ENCODE data around the gene DHX34.
"Not testable (repeated sequence)": the region's sequence is repeated elsewhere in the genome, so short reads cannot be mapped to it uniquely, and the experiment has no call there.

DHX34 gene

GRCh38 chr19:47390533-47391488 is 41.7 kb downstream of the DHX34 start:
- DNase-seq (ENCODE audit: low read depth) = no peak

DNA sequence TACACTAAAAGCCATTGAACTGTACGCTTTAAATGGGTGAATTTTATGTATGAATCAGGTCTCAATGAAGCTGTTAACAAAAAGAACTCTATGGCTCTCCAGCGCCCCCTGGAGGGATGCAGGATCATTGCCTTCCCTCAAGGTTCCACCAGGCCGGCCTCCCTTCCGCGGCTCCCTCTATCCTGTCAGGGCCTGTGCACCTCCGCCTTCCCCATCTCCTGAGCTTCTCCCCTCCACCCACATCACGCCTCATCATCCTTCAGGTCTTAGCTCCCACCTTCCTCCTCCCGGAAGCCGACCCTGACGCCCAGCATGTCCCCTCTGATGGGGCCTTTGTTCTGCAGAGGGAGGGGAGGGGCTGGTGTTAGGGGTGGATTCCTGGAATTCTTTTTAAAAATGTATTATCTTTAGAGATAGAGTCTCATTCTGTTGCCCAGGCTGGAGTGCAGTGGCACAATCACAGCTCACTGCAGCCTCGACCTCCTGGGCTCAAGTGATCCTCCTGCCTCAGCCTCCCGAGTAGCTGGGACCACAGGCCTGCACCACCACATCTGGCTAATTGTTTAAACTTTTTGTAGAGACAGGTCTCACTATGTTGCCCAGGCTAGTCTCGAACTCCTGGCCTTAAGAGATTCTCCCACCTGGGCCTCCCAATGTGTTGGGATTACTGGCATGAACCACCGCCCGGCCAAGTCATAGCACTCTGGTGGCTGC is 42.6 kb downstream of the DHX34 start:
- DNase-seq (ENCODE audit: low read depth) = peak; percentile 71

- DNase-seq (ENCODE audit: low read depth) = no peak
These were observed 49.8 kb downstream of the DHX34 start for GRCh38 chr19:47398707-47399597.

DNA sequence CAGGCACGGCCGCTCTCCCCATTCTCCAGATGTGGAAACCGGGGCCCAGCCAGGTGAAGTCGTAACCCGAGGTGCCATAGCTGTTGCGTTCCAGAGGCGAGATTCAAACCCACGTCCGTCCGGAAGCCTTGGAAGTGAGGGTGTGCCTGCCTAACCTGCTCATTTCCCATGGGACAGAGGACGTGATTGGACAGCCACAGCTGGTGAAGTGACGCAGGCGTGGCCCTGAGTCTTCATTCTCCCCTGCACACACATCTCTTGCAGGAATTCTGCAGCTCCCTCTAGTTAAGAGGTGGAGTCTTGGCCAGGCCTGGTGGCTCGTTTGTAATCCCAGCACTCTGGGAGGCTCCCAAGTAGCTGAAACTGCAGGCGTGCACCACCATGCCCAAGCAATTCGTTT is 53.4 kb downstream of the DHX34 start:
- no peak for DNase-seq (ENCODE audit: low read depth)

- DNase-seq (ENCODE audit: low read depth) = no peak
These were observed 55.5 kb downstream of the DHX34 start for GRCh38 chr19:47404334-47405196.

DNA sequence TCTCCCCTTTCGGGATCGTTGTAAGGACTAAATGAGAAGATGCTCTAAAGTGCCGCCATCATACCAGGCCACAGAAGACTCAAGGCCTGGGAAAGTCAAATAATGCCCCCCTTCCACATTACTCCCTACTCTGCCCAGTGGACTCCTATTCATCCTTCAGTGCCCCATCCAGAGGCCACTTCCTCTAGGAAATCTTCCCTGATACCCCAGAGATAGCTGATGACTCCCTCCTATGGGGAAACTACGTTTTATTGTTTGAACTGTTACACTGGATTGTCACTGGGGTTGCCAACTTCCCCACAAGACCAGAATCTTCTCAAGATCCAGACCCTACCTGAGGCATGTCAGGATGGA is 56.1 kb downstream of the DHX34 start:
- DNase-seq (ENCODE audit: low read depth) = no peak

- no peak for DNase-seq (ENCODE audit: low read depth)
These were observed 56.8 kb downstream of the DHX34 start for GRCh38 chr19:47405854-47406417.

DNA sequence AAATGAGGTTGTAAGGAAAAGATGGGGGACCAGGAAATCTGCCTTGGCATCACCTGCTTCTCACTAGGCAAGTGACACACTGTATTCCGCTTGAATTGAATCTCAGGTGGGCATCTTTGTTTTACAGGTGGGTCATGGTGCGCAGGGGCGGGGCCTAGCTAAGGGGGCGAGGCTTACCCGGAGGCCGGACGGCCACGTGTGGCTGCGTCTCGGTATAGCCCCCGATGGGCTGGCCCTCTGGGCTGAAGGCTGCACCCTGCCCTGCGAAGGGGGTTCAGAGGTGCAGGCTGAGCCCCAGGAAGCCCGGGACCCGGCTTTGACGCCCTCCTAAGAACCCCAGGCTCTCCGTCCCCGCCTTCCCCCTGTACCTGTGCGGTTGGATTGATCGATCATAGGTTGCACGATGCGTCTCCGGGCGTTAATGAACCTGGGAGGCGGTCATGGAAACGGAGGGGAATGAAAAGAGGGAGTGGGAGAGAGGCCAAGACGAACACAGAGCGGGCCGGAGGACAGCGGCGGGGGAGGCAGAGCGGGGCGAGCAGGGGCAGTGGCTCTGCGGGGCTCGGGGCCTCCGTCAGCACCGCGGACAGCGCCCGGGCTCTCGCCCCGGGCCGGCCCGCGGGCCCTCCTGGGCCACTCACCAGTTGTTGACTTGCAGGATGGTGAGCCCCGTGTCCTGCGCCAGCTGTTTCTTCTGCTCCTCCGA is 57.7 kb downstream of the DHX34 start:
- DNase-seq (ENCODE audit: low read depth) = no peak

DNA sequence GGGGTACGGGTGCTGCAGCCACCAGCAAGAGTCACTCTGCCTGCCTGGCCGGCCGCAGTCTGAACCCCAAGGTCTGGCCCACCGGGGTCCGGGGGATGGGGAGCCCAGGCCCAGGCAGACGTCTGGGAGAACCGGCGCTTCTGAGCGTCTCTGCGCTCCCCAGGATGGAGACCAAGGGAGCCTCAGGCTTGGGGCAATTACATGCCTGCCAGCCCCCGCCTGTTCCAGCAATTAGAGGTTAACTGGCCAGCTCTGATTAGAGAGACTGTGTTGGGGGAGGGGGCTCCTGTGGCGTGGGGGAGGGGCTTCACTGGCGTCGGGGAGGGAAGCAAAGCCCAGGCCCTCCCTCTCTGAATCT is 58.3 kb downstream of the DHX34 start:
- DNase-seq (ENCODE audit: low read depth) = no peak

DNA sequence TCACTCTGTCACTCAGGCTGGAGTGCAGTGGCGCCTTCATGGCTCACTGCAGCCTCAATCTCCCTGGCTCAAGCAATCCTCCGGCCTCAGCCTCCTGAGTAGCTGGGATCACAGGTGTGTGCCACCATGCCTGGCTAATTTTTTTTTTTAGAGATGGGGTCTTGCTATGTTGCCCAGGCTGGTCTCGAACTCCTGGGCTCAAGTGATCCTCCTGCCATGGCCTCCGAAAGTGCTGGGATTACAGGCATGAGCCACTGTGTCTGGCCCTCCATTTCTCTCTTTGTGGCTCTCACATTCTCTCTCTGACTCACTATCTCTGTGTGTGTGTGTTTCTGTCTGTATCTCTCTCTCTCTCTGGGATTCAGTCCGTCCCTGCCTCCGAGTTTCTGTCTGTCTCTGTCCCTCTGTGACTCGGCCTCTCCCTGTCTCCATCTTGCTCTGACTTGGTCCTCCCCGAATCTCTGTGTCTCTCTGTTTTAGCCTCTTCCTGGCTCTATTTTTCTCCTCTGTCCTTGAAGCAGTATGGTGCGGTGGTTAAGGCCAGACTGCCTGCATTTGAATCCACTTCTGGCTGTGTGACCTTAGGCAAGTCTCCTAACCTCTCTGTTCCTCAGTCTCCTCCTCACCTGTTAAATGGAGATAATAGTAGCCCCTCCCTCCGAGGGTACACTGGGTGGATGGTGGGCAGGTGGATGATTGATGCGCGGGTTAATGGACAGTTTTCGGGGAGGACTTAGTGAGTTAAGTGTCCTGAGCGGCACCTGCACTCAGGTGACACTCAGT is 59.2 kb downstream of the DHX34 start:
- DNase-seq (ENCODE audit: low read depth) = no peak

GRCh38 chr19:47411101-47411500 is 62.0 kb downstream of the DHX34 start:
- no peak for DNase-seq (ENCODE audit: low read depth)

DNA sequence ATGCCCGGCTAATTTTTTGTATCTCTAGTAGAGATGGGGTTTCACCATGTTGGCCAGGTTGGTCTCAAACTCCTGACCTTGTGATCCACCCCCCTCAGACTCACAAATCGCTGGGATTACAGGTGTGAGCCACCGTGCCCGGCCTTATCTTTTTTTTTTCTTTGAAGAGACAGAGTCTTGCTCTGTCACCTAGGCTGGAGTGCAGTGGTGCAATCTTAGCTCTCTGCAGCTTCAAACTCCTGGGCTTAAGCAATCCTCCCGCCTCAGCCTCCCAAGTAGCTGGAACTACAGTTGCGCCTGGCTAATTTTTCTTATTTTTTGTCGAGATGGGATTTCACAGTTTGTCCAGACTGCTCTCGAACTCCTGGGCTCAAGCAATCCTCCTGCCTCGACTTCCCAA is 62.6 kb downstream of the DHX34 start:
- DNase-seq (ENCODE audit: low read depth) = not testable (repeated sequence)

DNA sequence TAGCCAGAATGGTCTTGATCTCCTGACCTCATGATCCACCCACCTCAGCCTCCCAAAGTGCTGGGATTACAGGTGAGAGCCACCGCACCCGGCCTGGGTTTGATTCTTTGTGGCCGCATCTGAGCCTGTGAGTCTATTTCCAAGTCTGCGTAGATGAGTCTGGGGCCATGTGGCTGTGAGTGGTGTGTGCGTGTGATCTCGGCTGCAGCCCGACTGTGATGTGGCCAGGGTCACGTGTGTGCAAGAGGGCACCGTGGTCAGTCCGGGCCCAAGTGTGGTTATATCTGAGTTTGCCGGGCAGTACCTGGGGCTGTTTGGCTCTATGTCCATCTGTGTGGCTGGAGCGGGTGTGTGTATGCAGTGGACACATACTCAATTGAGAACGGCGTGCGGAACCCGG is 64.8 kb downstream of the DHX34 start:
- no peak for DNase-seq (ENCODE audit: low read depth)

- no peak for DNase-seq (ENCODE audit: low read depth)
These were observed 65.4 kb downstream of the DHX34 start for GRCh38 chr19:47414469-47414868.

GRCh38 chr19:47415953-47416642 is 67.0 kb downstream of the DHX34 start:
- no peak for DNase-seq (ENCODE audit: low read depth)

DNA sequence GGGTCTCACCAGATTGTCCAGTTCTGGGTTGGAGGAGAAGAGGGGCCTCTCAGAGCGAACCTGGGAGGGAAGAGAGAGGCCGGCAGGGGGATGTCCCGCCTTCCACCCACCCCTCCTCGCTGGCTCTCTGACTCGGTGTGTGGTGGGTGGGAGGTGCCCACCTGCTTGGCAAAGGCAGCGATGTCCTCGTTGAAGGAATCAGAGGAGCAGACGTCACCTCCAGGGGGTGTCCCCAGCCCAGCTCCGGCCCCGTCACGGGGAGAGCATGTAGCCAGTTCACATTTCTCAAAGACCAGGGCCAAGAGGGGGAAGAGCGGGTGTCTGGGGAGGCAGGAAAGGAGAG is 67.5 kb downstream of the DHX34 start:
- DNase-seq (ENCODE audit: low read depth) = no peak

DNA sequence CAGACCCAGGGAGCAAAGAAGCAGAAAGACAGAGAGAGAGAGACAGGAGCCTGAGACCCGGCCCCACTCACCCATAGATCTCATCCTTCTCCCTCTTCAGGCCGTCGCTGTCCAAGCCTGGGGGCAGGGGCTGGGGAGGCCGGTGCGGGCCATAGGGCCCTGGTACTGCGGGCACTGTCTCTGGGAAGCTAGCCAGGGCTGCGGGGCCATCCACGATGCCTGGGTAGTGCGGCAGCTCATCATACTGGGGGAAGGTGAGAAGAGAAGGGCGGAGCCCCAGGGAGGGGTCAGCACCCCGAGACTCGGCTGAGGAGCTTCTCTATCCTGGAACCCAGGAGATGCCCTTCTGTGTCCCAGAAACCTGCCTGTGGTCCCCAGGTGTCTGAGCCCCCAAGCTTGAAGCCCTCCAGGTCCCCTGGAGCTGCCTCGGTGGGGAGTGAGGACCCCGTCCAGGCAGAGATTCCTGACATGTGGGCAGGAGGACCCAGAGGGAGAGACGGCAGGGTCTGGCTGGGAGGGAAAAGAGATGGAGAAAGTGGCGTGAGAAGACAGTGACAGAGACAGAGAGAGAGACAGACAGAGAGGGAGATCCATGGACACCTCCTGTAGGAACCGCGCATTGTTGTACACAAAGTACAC is 68.1 kb downstream of the DHX34 start:
- no peak for DNase-seq (ENCODE audit: low read depth)

Measured in stimulated activated CD8-positive, alpha-beta memory T cell treated with anti-CD3 and anti-CD28 coated beads, Interleukin-4, amount 100 ng/mL, for 24 hours (primary cell).